GM12801 (cell line): ENCODE measurements around the gene FLYWCH1.

Source experiments
- TF ChIP-seq, protein P1 (sequence below): IDR thresholded peaks from one replicate; pipeline ENCODE4 v1.5.1; 2011; ENCODE audit warnings: control low read depth; ENCODE audit not compliant: insufficient read length; ENCODE audit errors: extremely low read depth

FLYWCH1 gene

GRCh38 chr16:2948807-2949704, 37.3 kb downstream of the FLYWCH1 start:
- TF ChIP-seq, protein P1, sequence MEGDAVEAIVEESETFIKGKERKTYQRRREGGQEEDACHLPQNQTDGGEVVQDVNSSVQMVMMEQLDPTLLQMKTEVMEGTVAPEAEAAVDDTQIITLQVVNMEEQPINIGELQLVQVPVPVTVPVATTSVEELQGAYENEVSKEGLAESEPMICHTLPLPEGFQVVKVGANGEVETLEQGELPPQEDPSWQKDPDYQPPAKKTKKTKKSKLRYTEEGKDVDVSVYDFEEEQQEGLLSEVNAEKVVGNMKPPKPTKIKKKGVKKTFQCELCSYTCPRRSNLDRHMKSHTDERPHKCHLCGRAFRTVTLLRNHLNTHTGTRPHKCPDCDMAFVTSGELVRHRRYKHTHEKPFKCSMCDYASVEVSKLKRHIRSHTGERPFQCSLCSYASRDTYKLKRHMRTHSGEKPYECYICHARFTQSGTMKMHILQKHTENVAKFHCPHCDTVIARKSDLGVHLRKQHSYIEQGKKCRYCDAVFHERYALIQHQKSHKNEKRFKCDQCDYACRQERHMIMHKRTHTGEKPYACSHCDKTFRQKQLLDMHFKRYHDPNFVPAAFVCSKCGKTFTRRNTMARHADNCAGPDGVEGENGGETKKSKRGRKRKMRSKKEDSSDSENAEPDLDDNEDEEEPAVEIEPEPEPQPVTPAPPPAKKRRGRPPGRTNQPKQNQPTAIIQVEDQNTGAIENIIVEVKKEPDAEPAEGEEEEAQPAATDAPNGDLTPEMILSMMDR, result no peak

GRCh38 chr16:2949705-2950352, 38.1 kb downstream of the FLYWCH1 start:
- TF ChIP-seq, protein P1, result no peak

- TF ChIP-seq, protein P1, result no peak
Measured at GRCh38 chr16:2950353-2950724, 38.6 kb downstream of the FLYWCH1 start.

DNA sequence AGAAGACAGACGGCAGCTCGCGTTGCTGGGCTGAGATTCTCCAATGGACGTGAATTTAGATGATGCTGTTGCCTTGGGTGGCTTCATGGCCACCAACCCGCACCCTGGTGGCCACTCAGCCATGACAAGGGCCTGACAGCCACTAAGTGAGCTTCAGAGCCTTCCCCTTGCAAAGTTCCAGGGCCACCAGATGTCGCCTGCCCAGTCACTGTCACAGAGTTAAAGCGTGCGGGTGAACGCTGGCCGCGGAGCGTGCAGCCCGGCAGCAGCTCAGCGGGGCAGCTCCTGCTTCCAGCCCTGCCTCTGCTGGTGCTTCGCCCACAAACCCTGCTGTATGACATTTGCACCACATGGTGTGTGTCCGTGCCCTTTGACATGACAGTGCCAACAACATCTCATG, 39.0 kb downstream of the FLYWCH1 start:
- TF ChIP-seq, protein P1, result no peak

GRCh38 chr16:2952679-2953078, 40.9 kb downstream of the FLYWCH1 start:
- TF ChIP-seq, protein P1, result no peak

GRCh38 chr16:2953706-2954627, 42.2 kb downstream of the FLYWCH1 start:
- TF ChIP-seq, protein P1, result no peak
